ENCODE results near the gene GABPA.

GABPA gene

DNA sequence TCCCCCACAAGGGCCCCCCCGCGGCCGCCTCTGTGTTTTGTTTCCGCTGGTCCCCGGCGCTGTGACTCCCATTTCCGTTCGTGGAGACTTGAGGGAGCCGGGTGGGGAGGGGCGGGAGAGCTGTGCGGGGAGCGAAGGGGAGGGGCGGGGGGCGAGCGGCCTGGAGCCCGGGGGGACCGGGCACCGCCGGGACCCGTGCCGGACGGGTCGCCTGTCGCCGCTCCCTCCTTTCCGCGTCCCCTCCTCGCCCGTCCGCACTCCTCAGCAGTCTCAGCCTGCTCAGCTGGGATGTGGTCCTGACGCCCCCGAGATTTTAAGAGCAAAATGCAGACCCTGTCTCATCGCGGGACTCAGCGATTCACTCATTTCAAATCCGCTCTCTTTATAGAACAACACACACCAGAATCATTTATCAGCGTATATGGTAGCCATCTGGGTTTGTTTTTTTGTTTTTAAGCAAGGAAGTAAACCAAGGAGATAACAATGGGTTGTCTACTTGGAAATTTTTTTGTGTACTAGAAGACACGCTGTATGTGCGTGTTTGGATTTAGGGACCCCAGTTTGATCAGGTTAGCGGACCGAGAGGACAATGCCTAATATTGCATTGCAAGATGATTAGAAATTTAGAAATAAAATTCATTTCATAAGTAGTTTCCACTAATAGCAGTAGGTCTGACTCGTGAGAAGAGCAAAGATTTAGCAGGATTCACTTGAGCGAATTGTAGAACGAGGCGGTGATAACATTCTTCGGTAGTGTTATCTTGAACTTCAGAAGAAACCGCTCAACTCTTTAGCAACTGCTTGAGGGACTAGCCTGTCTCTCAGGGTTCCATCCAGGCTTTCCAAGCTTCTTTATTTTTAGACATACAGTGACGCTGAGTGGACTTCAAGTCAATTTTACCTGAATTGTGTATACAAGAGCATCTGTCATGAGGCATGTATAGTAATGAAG, 1.1 kb downstream of the GABPA start:
- CTCF ChIA-PET = interaction anchor here (0.9 to 1.7 kb wide), 7 partner anchors 12 to 128 kb away, joined by 3 to 8 read pairs (median 3); no protein-coding TSS in a partner anchor
- POLR2A ChIA-PET = interaction anchor here (0.5 kb wide), 1 partner anchor 155 kb away, joined by 3 read pairs; no protein-coding TSS in a partner anchor
- TF ChIP-seq, protein P1, sequence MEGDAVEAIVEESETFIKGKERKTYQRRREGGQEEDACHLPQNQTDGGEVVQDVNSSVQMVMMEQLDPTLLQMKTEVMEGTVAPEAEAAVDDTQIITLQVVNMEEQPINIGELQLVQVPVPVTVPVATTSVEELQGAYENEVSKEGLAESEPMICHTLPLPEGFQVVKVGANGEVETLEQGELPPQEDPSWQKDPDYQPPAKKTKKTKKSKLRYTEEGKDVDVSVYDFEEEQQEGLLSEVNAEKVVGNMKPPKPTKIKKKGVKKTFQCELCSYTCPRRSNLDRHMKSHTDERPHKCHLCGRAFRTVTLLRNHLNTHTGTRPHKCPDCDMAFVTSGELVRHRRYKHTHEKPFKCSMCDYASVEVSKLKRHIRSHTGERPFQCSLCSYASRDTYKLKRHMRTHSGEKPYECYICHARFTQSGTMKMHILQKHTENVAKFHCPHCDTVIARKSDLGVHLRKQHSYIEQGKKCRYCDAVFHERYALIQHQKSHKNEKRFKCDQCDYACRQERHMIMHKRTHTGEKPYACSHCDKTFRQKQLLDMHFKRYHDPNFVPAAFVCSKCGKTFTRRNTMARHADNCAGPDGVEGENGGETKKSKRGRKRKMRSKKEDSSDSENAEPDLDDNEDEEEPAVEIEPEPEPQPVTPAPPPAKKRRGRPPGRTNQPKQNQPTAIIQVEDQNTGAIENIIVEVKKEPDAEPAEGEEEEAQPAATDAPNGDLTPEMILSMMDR (IDR thresholded peaks at IDR 0.05; ENCODE audit: control extremely low read depth, extremely low read depth, low read depth, missing control alignments) = no peak
- DNase-seq (ENCODE audit: extremely low spot score) = peak; percentile 74

- no peak for DNase-seq (ENCODE audit: extremely low spot score)
- ChIA-PET POLR2A (no interaction called here), CTCF (interaction anchor here (0.9 to 1.3 kb wide), 2 partner anchors 10 to 25 kb away, joined by 3 read pairs; no protein-coding TSS in a partner anchor)
- TF ChIP-seq, protein P1 (IDR thresholded peaks at IDR 0.05; ENCODE audit: control extremely low read depth, extremely low read depth, low read depth, missing control alignments) = no peak
These were observed 2.6 kb downstream of the GABPA start for GRCh38 chr21:25737421-25737820.

DNA sequence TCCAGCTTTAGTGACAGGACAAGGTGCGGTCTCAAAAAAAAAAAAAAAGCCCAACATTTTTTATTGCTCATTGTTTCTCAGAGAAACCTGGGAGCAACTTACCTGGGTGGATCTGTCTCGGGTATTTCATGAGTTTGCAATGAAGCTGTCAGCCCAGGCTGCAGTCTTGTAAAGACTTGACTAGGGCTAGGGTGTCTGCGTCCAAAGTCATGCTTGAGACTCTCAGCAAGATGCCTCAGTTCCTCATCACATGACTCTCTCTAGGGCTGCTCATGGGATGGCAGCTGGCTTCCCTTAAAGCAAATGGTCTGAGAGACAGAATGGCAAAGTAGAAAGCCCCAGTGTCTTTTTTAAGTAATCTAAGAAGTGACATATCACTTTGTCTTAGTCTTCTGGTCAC, 8.1 kb downstream of the GABPA start:
- DNase-seq (ENCODE audit: extremely low spot score) = no peak
- ChIA-PET CTCF (interaction anchor here (1.2 to 3.0 kb wide), 2 partner anchors 12 to 135 kb away, joined by 3 to 13 read pairs; partner anchors contain the start of gene MRPL39), POLR2A (no interaction called here)
- TF ChIP-seq, protein P1 (IDR thresholded peaks at IDR 0.05; ENCODE audit: control extremely low read depth, extremely low read depth, low read depth, missing control alignments) = no peak

DNA sequence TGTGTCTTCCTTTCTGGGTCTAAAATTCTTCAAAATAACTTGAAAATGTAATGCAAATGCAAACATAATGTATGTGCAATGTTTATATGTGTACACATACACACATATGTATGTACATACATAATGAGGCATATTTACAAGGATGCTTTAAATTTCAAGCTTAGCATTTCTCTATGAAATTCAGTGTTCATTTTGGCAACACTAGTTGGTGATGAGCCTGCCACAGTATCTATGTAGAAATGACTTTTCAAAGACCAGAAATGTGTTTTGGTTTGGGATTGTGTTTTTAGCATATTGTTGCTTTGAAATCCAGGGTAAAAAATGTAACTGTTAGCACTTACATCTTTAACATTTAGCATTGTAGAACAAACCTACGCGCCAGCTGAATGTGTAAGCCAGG, 10.1 kb downstream of the GABPA start:
- CTCF ChIA-PET = interaction anchor here (1.2 to 3.0 kb wide), 3 partner anchors 10 to 137 kb away, joined by 3 to 13 read pairs (median 7); partner anchors contain the start of gene MRPL39
- no peak for DNase-seq (ENCODE audit: extremely low spot score)
- POLR2A ChIA-PET = no interaction called here
- TF ChIP-seq, protein P1 (IDR thresholded peaks at IDR 0.05; ENCODE audit: control extremely low read depth, extremely low read depth, low read depth, missing control alignments) = no peak

- ChIA-PET POLR2A (no interaction called here), CTCF (interaction anchor here (1.3 to 3.8 kb wide), 5 partner anchors 9 to 112 kb away, joined by 3 to 13 read pairs (median 3); partner anchors contain the start of genes ATP5PF and GABPA)
- DNase-seq (ENCODE audit: extremely low spot score) = no peak
- TF ChIP-seq, protein P1 (IDR thresholded peaks at IDR 0.05; ENCODE audit: control extremely low read depth, extremely low read depth, low read depth, missing control alignments) = no peak
These were observed 15.3 kb downstream of the GABPA start for GRCh38 chr21:25750085-25750484.

DNA sequence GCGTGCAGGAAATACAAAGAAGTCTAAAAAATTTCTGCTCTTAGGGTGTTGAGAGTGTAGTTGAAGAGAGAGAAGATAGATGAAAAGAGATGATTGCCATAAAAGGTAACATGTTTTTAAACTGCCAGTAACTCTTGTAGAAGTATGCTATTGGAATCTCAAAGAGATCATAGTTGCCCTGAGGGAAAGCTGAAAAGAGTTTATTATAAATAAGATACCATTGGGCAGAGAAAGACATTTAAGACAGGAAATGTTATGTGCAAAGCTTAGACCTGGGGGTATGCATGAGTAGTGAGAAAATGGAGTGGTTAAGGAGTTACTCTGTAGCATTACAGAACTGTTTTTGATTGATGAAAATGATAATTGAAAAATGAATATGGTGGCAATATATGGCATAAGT, 17.6 kb downstream of the GABPA start:
- no peak for DNase-seq (ENCODE audit: extremely low spot score)
- ChIA-PET CTCF (interaction anchor here (0.9 to 2.2 kb wide), 5 partner anchors 11 to 49 kb away, joined by 3 to 6 read pairs (median 3); no protein-coding TSS in a partner anchor), POLR2A (no interaction called here)
- TF ChIP-seq, protein P1 (IDR thresholded peaks at IDR 0.05; ENCODE audit: control extremely low read depth, extremely low read depth, low read depth, missing control alignments) = no peak
